Activated CD4-positive, alpha-beta T cell treated with anti-CD3 and anti-CD28 coated beads, Interleukin-2, amount 50 U/mL, for 24 hours (primary cell): ENCODE measurements around the gene LHFPL2.
"Not testable (repeated sequence)": the region's sequence is repeated elsewhere in the genome, so short reads cannot be mapped to it uniquely, and the experiment has no call there.

Source experiments
- DNase-seq, 2 donors: peaks; one replicate each; pipeline ENCODE4 v3.0.0-alpha.2; 2020; ENCODE audit warnings: low read depth in 1 of 2, low spot score in 1 of 2

Gene LHFPL2

GRCh38 chr5:78473751-78474150 is 174.8 kb downstream of the LHFPL2 start:
- DNase-seq: no peak

GRCh38 chr5:78472469-78473106 is 176.0 kb downstream of the LHFPL2 start:
- no peak for DNase-seq

DNA sequence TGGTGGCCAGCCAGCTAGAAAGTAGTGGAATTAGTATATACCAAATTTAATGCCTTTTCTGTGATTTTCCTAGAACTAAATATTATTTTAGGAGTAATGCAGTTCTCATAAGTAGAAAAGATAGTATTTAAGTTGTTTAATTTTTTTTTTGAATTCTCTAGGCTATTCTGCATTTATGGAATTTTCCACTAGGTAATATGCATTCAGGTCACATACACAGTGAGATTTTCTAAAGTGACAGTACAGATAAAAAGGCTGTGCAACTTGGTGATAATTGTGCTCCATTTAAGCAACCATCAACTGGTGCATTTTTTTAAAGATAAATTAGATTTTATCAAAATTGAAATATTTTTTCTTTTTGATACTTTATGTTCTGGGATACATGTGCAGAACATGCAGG is 176.7 kb downstream of the LHFPL2 start:
- DNase-seq: no peak

- no peak for DNase-seq
Observed at GRCh38 chr5:78467752-78468357, 180.7 kb downstream of the LHFPL2 start.

DNA sequence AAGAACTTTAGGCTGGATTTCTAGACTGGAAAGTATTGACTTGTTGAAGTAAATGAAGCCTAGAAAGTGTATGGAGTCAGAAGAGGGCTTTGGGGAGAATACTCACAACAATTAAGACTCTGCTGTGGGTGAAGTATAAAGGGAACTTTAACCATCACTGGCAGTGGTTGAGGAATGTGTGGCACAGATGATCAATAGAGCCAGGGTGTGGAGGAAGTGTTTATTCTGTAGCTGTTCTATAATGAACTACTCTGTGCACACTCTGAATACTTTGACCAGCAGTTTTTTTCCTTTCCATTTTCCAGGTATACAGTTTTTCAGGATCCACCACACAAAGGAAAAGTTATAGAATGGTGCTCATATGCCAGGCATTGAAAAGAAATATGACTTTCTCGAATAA is 181.4 kb downstream of the LHFPL2 start:
- no peak for DNase-seq

- DNase-seq: no peak
Observed at GRCh38 chr5:78458843-78459242, 189.7 kb downstream of the LHFPL2 start.

- DNase-seq: not testable (repeated sequence)
Observed at GRCh38 chr5:78457507-78457906, 191.1 kb downstream of the LHFPL2 start.

GRCh38 chr5:78449103-78449502 is 199.5 kb downstream of the LHFPL2 start:
- no peak for DNase-seq

DNA sequence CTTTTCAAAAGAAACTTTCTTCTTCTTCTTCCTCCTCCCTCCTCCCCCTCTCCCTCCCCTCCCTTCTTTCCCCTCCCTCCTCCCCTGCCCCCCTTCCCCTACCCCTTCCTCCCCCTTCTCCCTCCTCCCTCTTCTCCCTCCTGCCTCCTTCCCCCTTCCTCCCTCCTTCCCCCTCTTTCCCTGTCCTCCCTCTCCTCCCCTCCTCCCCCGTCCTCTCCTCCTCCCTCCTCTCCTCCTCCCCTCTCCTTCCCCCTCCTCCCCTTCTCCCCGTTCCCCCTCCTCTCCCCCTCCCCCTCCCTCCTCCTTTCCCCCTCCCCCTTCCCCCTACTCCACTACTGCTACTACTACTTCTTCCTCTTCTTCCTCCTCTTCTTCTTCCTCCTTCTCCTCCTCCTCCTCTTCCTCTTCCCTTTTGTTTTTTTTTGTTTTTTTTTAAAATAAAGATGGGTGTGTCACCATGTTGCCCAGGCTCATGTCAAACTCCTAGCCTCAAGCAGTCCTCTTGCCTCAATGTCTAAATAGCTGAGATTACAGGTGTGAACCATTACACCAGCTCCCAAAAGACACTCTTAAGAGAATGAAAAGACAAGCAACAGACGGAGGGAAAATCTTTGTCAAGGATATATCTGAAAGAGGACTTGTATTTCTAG is 200.7 kb downstream of the LHFPL2 start:
- no peak for DNase-seq
